Endodermal cell (in vitro differentiated cells): Measurements from ENCODE around the gene C10orf67. TPM values are rescaled to one million over a fixed set of nuclear protein-coding genes. Genes with fewer than 3 reads are reported as not detected.

ENCODE experiments used
- DNase-seq: peaks from one replicate; pipeline ENCODE4 v3.0.0-alpha.2; 2017
- H3K27ac ChIP-seq: 2 replicates; pipeline ENCODE4 v1.5.1; 2013; ENCODE audit warnings: mild to moderate bottlenecking, low read depth, low read length, moderate library complexity
- H3K27me3 ChIP-seq: 2 replicates; pipeline ENCODE4 v1.6.1; 2013; ENCODE audit warnings: mild to moderate bottlenecking, low read length, moderate library complexity; ENCODE audit not compliant: insufficient read depth, control insufficient read depth, poor library complexity, severe bottlenecking
- H3K36me3 ChIP-seq: 2 replicates; pipeline ENCODE4 v1.7.0; 2013; ENCODE audit warnings: mild to moderate bottlenecking, low read length, moderate library complexity; ENCODE audit not compliant: control insufficient read depth, insufficient read depth
- H3K4me1 ChIP-seq: one replicate; pipeline ENCODE4 v1.7.0; 2013; ENCODE audit warnings: low read length; ENCODE audit not compliant: control insufficient read depth, insufficient read depth
- H3K4me3 ChIP-seq: 2 replicates; pipeline ENCODE4 v1.5.1; 2013; ENCODE audit warnings: mild to moderate bottlenecking, low read length, moderate library complexity
- H3K9ac ChIP-seq: 2 replicates; pipeline ENCODE4 v1.6.1; 2013; ENCODE audit warnings: mild to moderate bottlenecking, low read length, moderate library complexity; ENCODE audit not compliant: poor library complexity, severe bottlenecking; ENCODE audit errors: extremely low read depth
- H3K9me3 ChIP-seq: 2 replicates; pipeline ENCODE4 v1.6.1; 2013; ENCODE audit warnings: mild to moderate bottlenecking, low read length, moderate library complexity; ENCODE audit not compliant: control insufficient read depth
- H3K27ac Mint-ChIP-seq: 2 replicates; pipeline ENCODE4 v1.8.0; 2020; ENCODE audit warnings: mixed read lengths
- H3K27me3 Mint-ChIP-seq: 2 replicates; pipeline ENCODE4 v1.8.0; 2021; ENCODE audit warnings: mild to moderate bottlenecking, mixed read lengths; ENCODE audit not compliant: insufficient read depth
- H3K36me3 Mint-ChIP-seq: 2 replicates; pipeline ENCODE4 v1.8.0; 2020; ENCODE audit warnings: low read depth, mixed read lengths
- H3K4me1 Mint-ChIP-seq: 2 replicates; pipeline ENCODE4 v1.8.0; 2020; ENCODE audit warnings: mixed read lengths
- H3K4me3 Mint-ChIP-seq: 2 replicates; pipeline ENCODE4 v1.8.0; 2020; ENCODE audit warnings: mild to moderate bottlenecking, moderate library complexity, mixed read lengths
- H3K9me3 Mint-ChIP-seq: 2 replicates; pipeline ENCODE4 v1.8.0; 2020; ENCODE audit warnings: mild to moderate bottlenecking, mixed read lengths
- WGBS, 2 experiments: methylation state at CpG; one replicate each; pipeline versions ENCODE4 v1.1.5 to v1.1.7; 2013; ENCODE audit warnings: missing lambda C conversion rate in 2 of 2, mixed read lengths in 1 of 2; ENCODE audit not compliant: insufficient coverage in 1 of 2, insufficient read length in 1 of 2; 5-methylcytosine and 5-hydroxymethylcytosine counted together
- total RNA-seq, 2 donors: library from RNA; stranded (reverse); fragmentation: NEBNext Ultra II Directional in 1 of 2; extraction: Animal tissue kit (Norgen Biotek cat#: 25700) in 1 of 2; gene quantifications; 2 replicates in 1 of 2; 3 replicates in 1 of 2; pipeline ENCODE4 v1.2.1, GENCODE V29; 2021
- TF ChIP-seq, protein P1 (sequence below): fragments of 200-600 bp; sonication (generic); conservative IDR thresholded peaks from 2 replicates; pipeline ENCODE4 v1.5.0; 2021; ENCODE audit warnings: antibody characterized with exemption, mild to moderate bottlenecking

Gene C10orf67
- total RNA-seq, 2 donors from 2014 or later: not detected

DNA sequence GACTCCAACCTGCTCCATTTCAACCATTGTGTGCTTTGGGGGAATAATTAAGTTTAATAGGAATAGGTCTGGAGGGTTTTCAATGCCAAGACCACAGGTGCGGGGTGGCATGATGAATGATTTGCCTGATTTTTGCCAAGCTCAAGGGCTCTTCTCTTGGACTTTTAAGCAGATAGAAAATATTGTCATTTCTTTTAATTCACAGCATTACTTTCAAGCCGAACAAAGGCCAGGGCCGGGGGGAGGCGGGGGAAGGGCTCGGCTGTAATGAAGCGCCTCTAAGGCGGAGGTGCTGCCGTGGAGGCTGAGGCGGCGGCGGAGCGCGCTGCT lies 146.0 kb downstream of the C10orf67 start:
- Histone ChIP-seq H3K9ac (no peak overlapping the region), H3K4me3 (peak overlapping the region; percentile 75)

DNA sequence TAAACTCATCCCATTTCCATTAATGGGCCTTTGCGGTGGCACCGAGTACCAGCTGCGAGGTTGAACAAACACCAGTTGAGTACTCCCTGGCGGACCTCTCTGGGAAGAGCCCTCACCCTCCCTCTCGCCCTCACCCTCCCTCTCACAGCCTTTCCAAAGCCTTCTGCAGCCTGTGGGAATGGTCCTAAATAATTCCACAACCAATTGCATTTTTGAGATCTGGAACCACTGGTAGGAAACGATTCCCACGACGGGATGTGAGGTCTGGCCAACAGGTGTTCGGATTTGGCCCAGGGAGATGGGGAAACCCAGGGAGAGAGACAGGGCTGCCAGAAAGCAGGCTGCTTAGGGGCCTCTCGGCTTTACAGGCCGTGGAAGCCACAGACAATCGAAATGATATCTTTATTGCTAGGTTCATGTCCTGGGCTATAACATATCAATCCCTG lies 147.2 kb downstream of the C10orf67 start:
- no peaks in the 10 kb centered on the region for H3K9me3 Mint-ChIP-seq
- H3K4me1 Mint-ChIP-seq: peaks cover 10% of the 10 kb centered on the region
- H3K4me3 Mint-ChIP-seq: no peak overlapping the region
- H3K4me3 ChIP-seq: no peak overlapping the region
- peaks cover 96% of the 10 kb centered on the region for H3K27me3 Mint-ChIP-seq
- no peak overlapping the region for H3K9ac ChIP-seq
- H3K27me3 ChIP-seq: peaks cover 100% of the 10 kb centered on the region
- no peak overlapping the region for H3K27ac Mint-ChIP-seq
- H3K9me3 ChIP-seq: peaks cover 4% of the 10 kb centered on the region
- WGBS, 2 experiments: 15 to 17% methylated on average over 6 to 12 of the region's 12 CpGs
- H3K27ac ChIP-seq: no peak overlapping the region
- no peaks in the 10 kb centered on the region for H3K4me1 ChIP-seq
- no peaks in the 10 kb centered on the region for H3K36me3 Mint-ChIP-seq
- no peaks in the 10 kb centered on the region for H3K36me3 ChIP-seq
- peak; percentile 52 for DNase-seq
- TF ChIP-seq, protein P1, sequence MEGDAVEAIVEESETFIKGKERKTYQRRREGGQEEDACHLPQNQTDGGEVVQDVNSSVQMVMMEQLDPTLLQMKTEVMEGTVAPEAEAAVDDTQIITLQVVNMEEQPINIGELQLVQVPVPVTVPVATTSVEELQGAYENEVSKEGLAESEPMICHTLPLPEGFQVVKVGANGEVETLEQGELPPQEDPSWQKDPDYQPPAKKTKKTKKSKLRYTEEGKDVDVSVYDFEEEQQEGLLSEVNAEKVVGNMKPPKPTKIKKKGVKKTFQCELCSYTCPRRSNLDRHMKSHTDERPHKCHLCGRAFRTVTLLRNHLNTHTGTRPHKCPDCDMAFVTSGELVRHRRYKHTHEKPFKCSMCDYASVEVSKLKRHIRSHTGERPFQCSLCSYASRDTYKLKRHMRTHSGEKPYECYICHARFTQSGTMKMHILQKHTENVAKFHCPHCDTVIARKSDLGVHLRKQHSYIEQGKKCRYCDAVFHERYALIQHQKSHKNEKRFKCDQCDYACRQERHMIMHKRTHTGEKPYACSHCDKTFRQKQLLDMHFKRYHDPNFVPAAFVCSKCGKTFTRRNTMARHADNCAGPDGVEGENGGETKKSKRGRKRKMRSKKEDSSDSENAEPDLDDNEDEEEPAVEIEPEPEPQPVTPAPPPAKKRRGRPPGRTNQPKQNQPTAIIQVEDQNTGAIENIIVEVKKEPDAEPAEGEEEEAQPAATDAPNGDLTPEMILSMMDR: no peak

More for the DNA sequence above, 146.0 kb downstream of the C10orf67 start:
- H3K27ac Mint-ChIP-seq: no peak overlapping the region
- WGBS, 2 experiments: 0 to 1% methylated on average over 10 to 13 of the region's 13 CpGs
- TF ChIP-seq, protein P1: no peak
- Histone ChIP-seq H3K27me3 (peaks cover 100% of the 10 kb centered on the region), H3K27ac (no peak overlapping the region), H3K9me3 (peaks cover 4% of the 10 kb centered on the region), H3K4me1 (no peaks in the 10 kb centered on the region), H3K36me3 (no peaks in the 10 kb centered on the region)
- H3K4me3 Mint-ChIP-seq: peak overlapping the region; percentile 51
- no peaks in the 10 kb centered on the region for H3K36me3 Mint-ChIP-seq
- no peak for DNase-seq
- peaks cover 10% of the 10 kb centered on the region for H3K4me1 Mint-ChIP-seq
- H3K9me3 Mint-ChIP-seq: no peaks in the 10 kb centered on the region
- H3K27me3 Mint-ChIP-seq: peaks cover 99% of the 10 kb centered on the region

DNA sequence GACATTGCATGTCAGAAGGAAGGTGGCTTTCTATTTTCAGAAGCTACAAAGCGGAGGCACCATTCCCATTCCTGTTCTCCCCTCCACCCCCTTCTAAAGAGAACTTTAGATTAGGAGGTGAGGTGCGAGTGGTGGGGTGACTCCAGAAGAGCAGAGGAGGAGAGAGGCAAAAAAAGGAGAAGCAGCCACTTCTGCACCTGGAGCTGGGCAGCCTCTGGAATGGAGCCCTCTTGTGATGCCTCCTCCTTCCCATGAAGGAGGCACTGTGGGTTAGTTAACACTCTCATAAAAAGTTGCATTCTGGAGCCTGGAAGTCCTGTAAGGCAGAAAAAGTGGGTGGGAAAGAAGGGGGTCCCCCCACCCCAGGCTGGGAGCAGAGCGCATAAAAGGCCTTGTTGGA lies 147.7 kb downstream of the C10orf67 start:
- 13% methylated on average over 2 of the region's 3 CpGs; no CpG with 5 or more reads in 1 of the 2 experiments for WGBS, 2 experiments
- Histone ChIP-seq H3K27ac (no peak overlapping the region), H3K4me3 (no peak overlapping the region), H3K36me3 (no peaks in the 10 kb centered on the region), H3K9me3 (peaks cover 4% of the 10 kb centered on the region), H3K4me1 (no peaks in the 10 kb centered on the region), H3K27me3 (peaks cover 100% of the 10 kb centered on the region), H3K9ac (no peak overlapping the region)
- Mint-ChIP-seq H3K4me3 (no peak overlapping the region), H3K36me3 (no peaks in the 10 kb centered on the region), H3K27me3 (peaks cover 96% of the 10 kb centered on the region), H3K27ac (no peak overlapping the region), H3K4me1 (peaks cover 10% of the 10 kb centered on the region), H3K9me3 (no peaks in the 10 kb centered on the region)
- TF ChIP-seq, protein P1: no peak
- DNase-seq: peak; percentile 43
